ENCODE results near the gene CD22.

DNA sequence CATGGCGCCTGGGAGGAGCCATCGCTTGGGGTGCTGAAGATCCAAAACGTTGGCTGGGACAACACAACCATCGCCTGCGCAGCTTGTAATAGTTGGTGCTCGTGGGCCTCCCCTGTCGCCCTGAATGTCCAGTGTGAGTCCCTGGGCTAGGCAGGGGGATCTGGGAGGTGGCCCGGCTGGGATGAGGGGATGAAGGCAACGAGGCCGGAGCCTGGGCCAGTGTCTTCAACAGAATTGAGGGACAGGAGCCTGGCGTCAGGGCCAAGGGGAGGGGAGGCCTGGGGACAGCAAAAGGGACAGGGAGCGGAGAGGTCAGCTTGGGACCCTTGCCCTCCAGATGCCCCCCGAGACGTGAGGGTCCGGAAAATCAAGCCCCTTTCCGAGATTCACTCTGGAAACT, 12.0 kb downstream of the CD22 start:
- TF ChIP-seq, protein P1, sequence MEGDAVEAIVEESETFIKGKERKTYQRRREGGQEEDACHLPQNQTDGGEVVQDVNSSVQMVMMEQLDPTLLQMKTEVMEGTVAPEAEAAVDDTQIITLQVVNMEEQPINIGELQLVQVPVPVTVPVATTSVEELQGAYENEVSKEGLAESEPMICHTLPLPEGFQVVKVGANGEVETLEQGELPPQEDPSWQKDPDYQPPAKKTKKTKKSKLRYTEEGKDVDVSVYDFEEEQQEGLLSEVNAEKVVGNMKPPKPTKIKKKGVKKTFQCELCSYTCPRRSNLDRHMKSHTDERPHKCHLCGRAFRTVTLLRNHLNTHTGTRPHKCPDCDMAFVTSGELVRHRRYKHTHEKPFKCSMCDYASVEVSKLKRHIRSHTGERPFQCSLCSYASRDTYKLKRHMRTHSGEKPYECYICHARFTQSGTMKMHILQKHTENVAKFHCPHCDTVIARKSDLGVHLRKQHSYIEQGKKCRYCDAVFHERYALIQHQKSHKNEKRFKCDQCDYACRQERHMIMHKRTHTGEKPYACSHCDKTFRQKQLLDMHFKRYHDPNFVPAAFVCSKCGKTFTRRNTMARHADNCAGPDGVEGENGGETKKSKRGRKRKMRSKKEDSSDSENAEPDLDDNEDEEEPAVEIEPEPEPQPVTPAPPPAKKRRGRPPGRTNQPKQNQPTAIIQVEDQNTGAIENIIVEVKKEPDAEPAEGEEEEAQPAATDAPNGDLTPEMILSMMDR (IDR thresholded peaks at IDR 0.05), result no peak
- no peak for TF ChIP-seq POLR2A (IDR thresholded peaks at IDR 0.05)

Data from prostate gland (tissue), 2 donors.